Measurements from ENCODE around the gene KCNC3. TPM values are rescaled to one million over a fixed set of nuclear protein-coding genes. Genes with fewer than 3 reads are reported as not detected.

KCNC3 gene
- total and polyA plus RNA-seq, 2 of the 13 experiments (the other 11 are each of a cell fraction or from before 2014, with no cell fraction given) = 0.29 to 1.7 TPM

DNA sequence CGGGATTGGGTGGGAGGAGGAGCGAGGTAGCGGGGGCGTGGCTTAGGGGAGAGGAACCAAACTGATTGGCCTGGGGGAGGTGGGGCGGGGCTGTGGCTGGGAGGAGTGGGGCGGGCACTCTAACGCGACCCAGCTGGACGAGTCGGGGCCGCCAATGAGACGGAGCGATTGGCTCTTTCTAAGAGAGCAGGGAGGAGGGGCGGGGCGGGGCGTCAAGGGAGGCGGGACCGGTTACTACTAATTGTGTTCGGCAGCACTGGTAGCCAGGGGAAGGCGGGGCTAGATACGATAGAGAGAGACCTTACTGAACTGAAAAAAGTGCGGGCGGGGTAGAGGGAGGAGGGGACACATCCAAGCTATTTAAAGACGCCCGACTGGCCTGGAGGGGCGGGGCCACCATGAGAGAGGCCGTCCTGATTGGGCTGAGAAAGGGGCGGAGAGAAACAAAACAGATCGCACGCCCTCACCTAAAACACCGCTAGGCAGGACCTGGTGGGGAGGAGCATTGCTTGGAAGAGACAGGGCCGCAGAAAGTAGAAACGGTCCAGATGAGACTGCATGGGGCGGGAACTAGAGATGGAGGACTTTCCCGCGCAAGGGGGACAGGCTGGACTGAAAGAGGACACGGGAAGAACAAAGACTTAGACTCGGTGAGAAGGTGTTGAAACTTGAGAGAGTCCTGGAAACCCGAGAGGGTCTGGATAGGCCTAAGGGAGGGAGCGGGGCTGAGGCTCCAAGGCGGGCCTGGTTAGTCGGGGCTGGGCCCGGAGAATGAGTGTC lies at the start of gene KCNC3 (continued):
- TF ChIP-seq, protein P1, sequence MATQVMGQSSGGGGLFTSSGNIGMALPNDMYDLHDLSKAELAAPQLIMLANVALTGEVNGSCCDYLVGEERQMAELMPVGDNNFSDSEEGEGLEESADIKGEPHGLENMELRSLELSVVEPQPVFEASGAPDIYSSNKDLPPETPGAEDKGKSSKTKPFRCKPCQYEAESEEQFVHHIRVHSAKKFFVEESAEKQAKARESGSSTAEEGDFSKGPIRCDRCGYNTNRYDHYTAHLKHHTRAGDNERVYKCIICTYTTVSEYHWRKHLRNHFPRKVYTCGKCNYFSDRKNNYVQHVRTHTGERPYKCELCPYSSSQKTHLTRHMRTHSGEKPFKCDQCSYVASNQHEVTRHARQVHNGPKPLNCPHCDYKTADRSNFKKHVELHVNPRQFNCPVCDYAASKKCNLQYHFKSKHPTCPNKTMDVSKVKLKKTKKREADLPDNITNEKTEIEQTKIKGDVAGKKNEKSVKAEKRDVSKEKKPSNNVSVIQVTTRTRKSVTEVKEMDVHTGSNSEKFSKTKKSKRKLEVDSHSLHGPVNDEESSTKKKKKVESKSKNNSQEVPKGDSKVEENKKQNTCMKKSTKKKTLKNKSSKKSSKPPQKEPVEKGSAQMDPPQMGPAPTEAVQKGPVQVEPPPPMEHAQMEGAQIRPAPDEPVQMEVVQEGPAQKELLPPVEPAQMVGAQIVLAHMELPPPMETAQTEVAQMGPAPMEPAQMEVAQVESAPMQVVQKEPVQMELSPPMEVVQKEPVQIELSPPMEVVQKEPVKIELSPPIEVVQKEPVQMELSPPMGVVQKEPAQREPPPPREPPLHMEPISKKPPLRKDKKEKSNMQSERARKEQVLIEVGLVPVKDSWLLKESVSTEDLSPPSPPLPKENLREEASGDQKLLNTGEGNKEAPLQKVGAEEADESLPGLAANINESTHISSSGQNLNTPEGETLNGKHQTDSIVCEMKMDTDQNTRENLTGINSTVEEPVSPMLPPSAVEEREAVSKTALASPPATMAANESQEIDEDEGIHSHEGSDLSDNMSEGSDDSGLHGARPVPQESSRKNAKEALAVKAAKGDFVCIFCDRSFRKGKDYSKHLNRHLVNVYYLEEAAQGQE (IDR thresholded peaks at IDR 0.05; ENCODE audit: borderline replicate concordance in 1 of 2, low read depth in 1 of 2, low read length in 2 of 2) = no peak
- TF ChIP-seq DDIT3 (CRISPR knock-in tag; IDR thresholded peaks at IDR 0.05) (no peak), MTA3 (CRISPR knock-in tag; IDR thresholded peaks at IDR 0.05) (no peak)
- TF ChIP-seq, protein P2, sequence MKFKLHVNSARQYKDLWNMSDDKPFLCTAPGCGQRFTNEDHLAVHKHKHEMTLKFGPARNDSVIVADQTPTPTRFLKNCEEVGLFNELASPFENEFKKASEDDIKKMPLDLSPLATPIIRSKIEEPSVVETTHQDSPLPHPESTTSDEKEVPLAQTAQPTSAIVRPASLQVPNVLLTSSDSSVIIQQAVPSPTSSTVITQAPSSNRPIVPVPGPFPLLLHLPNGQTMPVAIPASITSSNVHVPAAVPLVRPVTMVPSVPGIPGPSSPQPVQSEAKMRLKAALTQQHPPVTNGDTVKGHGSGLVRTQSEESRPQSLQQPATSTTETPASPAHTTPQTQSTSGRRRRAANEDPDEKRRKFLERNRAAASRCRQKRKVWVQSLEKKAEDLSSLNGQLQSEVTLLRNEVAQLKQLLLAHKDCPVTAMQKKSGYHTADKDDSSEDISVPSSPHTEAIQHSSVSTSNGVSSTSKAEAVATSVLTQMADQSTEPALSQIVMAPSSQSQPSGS (CRISPR knock-in tag; IDR thresholded peaks at IDR 0.05) = no peak

GRCh38 chr19:50378863-50379236 lies 49.7 kb upstream of the KCNC3 start:
- H3K4me2 ChIP-seq (ENCODE audit: low read depth, low read length) = no peak overlapping the region
- CTCF ChIA-PET (ENCODE audit: low intra/inter-chr PET ratio, low total read pairs) = no interaction called here
- no peaks in the 10 kb centered on the region; a peak in 1 of 5 replicates for H3K27me3 ChIP-seq (ENCODE audit: control insufficient read depth in 1 of 2, insufficient read depth in 2 of 2, low read length in 2 of 2)
- no peak overlapping the region for H2AFZ ChIP-seq (ENCODE audit: low read length)
- H3K4me3 ChIP-seq (replicated peaks in 1 of 3; ENCODE audit: insufficient read depth in 1 of 3, low read depth in 2 of 3, low read length in 3 of 3) = no peak overlapping the region
- no peak overlapping the region for H3K9ac ChIP-seq (ENCODE audit: insufficient read depth, low read depth, low read length)
- H3K79me2 ChIP-seq (ENCODE audit: insufficient read depth, low read length) = no peaks in the 10 kb centered on the region
- no peaks in the 10 kb centered on the region for H4K20me1 ChIP-seq (ENCODE audit: insufficient read depth, low read length)
- H3K27ac ChIP-seq (ENCODE audit: extremely low read length, insufficient read depth, low read length) = no peak overlapping the region
- in situ Hi-C loops (cut with HindIII; ENCODE audit: extremely low pct_ligation_motif_present, low pct_unique_long_range_greater_than_20kb) = loop anchor here (10.0 kb wide), 1 partner anchor 86 kb away; no protein-coding TSS in a partner anchor
- ATAC-seq (no peak), FAIRE-seq (no peak), DNase-seq (ENCODE audit: low spot score) (no peak)
- WGBS (ENCODE audit: low lambda C conversion rate) = 100% methylated on average over 3 of the region's 10 CpGs
- peaks cover 18 to 33% of the 10 kb centered on the region in 2 experiments; a peak in 4 of 5 replicates for H3K36me3 ChIP-seq (replicated peaks in 1 of 2; ENCODE audit: control insufficient read depth in 1 of 2, insufficient read depth in 2 of 2, low read length in 2 of 2)
- no peaks in the 10 kb centered on the region for H3K9me3 ChIP-seq (ENCODE audit: low read length)
- intact Hi-C loops (cut with micrococcal nuclease; ENCODE audit: unreplicated experiment) = no loop called here
- H3K4me1 ChIP-seq (ENCODE audit: insufficient read depth, low read length) = peaks cover 8% of the 10 kb centered on the region
- BruUV-seq (replicated peaks) = no TSS peak
- POLR2A ChIA-PET = no interaction called here
- TF ChIP-seq, protein P3, sequence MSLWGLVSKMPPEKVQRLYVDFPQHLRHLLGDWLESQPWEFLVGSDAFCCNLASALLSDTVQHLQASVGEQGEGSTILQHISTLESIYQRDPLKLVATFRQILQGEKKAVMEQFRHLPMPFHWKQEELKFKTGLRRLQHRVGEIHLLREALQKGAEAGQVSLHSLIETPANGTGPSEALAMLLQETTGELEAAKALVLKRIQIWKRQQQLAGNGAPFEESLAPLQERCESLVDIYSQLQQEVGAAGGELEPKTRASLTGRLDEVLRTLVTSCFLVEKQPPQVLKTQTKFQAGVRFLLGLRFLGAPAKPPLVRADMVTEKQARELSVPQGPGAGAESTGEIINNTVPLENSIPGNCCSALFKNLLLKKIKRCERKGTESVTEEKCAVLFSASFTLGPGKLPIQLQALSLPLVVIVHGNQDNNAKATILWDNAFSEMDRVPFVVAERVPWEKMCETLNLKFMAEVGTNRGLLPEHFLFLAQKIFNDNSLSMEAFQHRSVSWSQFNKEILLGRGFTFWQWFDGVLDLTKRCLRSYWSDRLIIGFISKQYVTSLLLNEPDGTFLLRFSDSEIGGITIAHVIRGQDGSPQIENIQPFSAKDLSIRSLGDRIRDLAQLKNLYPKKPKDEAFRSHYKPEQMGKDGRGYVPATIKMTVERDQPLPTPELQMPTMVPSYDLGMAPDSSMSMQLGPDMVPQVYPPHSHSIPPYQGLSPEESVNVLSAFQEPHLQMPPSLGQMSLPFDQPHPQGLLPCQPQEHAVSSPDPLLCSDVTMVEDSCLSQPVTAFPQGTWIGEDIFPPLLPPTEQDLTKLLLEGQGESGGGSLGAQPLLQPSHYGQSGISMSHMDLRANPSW (CRISPR knock-in tag; IDR thresholded peaks at IDR 0.05; ENCODE audit: borderline replicate concordance) = no peak
- TF ChIP-seq, protein P4, sequence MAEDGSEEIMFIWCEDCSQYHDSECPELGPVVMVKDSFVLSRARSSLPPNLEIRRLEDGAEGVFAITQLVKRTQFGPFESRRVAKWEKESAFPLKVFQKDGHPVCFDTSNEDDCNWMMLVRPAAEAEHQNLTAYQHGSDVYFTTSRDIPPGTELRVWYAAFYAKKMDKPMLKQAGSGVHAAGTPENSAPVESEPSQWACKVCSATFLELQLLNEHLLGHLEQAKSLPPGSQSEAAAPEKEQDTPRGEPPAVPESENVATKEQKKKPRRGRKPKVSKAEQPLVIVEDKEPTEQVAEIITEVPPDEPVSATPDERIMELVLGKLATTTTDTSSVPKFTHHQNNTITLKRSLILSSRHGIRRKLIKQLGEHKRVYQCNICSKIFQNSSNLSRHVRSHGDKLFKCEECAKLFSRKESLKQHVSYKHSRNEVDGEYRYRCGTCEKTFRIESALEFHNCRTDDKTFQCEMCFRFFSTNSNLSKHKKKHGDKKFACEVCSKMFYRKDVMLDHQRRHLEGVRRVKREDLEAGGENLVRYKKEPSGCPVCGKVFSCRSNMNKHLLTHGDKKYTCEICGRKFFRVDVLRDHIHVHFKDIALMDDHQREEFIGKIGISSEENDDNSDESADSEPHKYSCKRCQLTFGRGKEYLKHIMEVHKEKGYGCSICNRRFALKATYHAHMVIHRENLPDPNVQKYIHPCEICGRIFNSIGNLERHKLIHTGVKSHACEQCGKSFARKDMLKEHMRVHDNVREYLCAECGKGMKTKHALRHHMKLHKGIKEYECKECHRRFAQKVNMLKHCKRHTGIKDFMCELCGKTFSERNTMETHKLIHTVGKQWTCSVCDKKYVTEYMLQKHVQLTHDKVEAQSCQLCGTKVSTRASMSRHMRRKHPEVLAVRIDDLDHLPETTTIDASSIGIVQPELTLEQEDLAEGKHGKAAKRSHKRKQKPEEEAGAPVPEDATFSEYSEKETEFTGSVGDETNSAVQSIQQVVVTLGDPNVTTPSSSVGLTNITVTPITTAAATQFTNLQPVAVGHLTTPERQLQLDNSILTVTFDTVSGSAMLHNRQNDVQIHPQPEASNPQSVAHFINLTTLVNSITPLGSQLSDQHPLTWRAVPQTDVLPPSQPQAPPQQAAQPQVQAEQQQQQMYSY (CRISPR knock-in tag; IDR thresholded peaks at IDR 0.05) = no peak
- TF ChIP-seq MBD4 (IDR thresholded peaks at IDR 0.05; ENCODE audit: borderline replicate concordance, low read length) = no peak
- no peak for TF ChIP-seq FOXM1 (CRISPR knock-in tag; IDR thresholded peaks at IDR 0.05)
- no peak for TF ChIP-seq ZNF101 (CRISPR knock-in tag; IDR thresholded peaks at IDR 0.05; ENCODE audit: borderline replicate concordance, low read depth)

All from HepG2 (cell line).